ENCODE measurements around the gene MET.
"Not testable (repeated sequence)": the region's sequence is repeated elsewhere in the genome, so short reads cannot be mapped to it uniquely, and the experiment has no call there.

Gene MET

DNA sequence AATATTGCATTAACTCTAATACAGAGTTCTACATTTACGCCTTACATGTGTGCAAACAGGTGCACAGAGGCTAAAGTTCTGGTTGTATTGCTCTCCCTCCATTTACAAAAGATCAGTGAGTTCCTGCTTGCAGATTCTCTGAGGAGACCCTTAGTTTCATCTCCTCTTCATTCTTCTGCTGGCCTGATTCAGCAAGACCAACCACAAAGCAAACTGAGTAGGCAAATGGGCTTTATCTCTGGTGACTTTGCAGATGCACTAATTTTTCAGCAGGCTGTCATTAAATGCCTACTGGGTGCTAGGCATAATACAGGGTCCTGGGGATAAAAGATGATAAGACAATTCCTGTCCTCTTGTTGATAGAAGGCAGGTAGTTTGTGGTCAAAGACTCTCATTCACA lies 56.4 kb downstream of the MET start:
- no peak for FAIRE-seq

DNA sequence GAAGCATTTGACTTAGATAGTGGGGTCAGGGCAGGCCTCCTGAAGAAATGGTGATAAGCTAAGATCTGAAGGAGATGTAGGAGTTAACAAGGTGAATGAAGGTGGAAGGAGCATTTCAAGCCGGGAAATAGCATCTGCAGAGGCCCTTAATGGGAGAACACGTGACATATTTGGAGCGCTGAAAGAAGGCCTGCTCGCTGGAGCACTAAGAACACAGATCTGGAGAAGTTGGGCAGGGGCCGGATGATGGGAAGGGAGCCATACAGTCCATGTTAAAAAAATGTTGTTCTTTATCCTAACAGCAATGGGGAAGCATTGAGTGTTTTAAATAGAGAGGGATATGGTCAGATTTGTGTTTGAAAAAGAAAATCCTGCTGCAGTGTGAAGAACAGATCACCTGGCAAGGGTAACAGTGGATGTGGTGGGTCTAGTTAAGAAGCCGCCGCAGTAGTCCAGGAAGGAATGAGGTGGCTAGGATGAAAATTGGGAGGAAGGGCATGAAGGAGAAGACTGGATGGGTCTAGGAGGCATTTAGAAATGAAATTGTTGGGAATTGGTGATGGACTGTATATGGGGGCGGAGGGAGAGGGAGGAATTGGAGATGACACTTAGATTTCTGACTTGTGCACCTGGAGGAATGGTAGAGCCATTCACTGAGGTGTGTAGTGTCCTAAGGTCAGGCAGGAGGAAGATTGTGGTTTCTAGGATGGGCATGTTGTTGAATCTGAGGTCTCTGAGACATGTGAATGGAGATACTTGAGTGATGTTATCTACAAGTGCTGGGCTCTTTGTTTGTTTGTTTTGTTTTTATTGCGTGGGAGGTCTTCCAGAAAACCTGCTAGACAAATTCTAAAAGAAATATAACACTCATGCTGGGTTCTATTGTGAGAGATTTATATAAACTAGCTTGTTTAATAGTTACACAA lies 58.4 kb downstream of the MET start:
- no peak for FAIRE-seq

DNA sequence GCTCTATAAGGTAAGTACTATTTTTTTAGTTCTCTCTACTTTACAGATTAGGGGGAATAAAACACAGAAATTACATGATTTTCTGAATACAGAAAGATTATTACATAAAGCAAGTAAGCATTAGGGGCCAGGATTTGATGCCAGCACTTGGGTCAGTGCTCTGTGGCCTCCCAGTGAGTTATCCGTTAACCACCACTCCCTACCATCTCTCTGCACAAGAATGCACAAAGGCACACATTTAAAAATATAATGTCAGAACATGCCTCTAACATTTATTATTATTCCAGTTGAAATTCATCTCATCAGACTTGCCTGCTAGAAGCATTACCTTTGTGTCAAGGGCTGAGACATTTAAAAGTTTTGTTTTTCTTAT lies 59.0 kb downstream of the MET start:
- FAIRE-seq, result no peak

DNA sequence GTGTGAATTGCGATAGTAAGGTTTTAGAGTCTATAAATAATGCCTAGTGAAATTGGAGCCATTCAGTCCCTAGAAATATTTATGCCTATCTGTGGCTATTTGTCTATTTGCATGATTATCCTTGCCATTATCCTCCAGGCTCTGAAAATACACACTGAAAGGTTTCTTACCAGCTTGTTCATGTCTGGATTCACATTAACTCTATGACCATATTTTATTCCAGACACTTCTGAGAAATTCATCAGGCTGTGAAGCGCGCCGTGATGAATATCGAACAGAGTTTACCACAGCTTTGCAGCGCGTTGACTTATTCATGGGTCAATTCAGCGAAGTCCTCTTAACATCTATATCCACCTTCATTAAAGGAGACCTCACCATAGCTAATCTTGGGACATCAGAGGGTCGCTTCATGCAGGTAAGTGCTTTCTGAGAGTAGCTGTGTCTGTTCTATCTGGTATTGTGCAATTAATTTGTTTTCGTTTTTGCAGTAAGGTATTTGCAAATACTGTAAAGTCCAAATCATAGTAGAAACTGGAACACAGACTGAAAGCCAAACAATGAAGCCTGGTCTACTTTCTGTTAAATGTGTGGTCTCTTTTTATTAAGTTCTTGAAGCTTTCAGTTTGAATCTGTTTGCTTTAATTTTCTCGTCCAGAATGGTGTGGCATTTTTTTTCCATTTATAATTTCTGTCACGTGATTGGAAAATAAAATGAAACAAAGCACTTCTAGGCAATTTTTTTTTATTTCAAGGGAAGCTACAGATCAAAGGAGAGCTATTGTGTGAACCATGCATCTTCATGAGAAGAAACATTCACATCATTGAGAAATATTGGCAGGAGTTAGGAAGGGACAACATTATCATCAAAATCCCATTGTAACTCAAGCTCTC lies 59.7 kb downstream of the MET start:
- FAIRE-seq, result no peak

DNA sequence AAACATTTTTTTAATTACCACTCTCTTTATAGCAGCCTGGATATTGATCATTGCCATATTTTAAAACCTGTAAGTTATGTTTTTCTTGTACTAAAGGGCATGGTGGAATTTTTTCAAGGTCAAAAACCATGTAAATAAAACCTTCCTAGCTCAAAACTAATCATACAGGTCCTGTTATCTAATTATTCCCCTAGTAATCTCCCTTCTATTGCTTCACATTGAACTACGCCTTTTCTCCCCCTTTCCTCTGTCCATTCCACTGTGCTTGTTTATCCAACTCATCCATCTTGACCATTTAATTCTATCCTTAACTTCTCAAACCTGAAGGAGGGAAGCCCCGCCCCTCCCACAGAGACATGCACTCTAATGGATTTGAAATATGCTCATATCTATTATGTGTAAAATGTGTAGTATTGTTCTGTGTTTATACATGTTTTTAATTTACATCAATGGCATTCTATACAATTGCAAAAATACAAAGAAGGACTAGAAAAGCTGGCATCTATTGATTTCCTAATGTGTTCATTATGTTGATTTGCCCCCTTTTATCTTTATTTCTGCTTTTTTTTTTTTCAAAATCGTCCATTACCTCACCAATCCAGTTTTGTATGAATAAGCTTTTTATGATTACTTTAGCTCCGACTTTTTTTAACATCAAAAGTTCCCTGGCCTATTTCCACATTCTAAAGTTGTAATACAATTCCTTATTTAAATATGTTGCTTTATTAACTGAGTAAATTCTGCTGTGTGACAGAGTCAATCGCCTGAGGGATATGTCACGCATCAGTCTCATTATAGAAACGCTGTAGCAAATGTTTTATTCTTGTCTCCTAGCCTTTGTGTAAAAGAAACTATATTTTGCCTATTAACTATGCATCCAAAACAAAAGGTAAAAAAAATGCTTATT lies 61.0 kb downstream of the MET start:
- FAIRE-seq, result no peak

DNA sequence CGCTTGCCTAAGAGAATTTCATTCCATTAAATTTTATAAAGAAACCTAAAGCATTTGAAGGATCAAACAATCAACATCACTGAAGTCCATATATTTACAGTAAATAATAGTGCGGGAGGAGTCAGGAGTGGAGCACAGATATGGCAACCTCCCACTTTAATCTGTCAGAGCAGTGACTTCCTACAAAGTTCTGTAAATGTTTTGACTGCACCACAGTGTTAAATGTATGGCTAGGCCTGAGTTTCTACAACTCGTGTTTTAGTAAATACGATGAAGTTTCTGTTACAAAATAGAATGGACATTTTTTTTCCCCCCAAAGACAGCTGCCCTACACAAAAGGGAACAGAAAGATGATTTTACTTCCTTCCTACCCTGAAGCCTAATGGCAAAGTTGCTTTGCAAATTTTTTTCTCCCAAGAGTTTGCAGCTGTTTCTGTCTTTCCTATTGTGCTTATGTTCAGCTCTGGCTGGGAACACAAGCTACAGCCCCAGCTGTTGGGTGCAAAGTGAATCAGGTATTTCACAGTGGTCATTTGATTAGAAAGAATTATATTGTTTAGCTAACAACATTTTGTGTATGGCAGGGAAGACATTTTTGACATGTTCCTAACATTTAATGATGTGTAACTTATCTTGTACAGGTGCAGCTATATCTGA lies 62.1 kb downstream of the MET start:
- FAIRE-seq, result no peak

DNA sequence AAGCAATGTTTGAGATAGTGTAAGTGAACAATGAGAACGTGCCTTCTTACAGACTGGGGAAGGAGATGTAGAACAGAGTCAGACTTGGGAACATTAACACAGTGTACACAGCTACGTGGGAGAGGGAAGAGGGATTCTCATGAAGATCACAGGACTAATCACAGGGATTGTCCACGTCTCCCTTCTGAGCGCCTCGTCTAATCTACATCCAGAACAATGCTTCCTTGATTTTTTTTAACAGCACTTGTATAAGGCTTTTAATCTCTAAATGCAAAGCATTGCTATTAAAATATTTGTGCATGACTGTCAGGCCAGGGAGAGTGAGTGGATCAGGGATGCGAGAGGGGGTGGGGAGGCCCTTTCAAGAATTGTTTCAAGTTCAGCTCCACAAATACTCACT lies 62.7 kb downstream of the MET start:
- FAIRE-seq, result no peak

DNA sequence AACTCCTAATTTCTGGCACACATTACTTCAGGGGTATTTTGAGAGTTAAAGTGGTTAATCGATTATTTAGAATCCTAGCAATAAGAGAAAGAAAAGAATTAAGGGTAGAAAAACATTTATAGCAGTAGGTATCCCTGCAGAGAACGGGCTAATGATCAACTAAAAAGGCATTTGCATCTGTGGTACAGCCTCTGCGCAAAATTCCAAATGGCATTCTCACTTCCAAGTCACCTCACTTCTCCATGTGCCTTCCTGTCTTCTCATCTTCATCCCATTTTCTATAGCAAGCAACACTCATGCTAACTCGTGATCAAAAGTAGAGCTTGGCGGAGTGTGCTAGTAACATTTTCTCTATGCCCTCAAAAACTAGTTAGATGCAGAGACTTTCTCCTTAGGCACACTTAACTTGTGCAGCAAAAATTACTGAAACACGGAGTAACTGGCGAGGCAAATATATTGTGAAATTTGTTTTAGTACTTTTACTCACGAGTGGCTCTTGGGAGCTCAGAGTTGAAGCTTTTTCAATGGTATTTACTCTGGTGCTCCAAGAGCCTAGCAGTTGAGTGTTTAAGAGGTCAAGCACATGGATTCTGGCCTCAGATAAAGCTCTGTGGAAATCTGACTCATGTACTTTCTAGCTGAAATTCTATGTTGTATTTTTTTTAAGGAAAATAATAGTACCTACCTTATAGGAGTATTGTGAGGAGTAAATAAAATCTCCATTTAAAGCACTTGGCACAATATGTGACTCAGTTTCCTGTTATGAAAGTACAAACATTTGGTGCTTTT lies 65.1 kb downstream of the MET start:
- no peak for FAIRE-seq

DNA sequence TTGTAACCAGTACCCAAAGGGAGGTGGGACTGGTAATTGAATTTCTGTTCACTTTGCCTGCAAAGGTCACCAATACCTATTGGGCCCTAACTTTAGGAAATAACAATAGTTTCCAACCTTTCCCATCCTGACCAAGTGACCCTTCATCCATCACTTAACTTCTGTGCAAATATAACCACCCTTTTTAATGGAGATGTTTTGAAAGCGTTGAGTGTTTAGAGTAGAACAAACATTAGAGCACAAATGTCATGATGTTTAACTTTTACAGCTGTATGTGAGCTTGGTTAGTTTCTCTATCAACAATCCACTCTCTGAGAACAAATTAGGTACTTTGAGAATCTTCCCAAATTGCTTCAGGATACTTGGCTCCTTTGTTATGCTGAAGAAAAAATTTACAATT lies 66.4 kb downstream of the MET start:
- FAIRE-seq, result no peak

DNA sequence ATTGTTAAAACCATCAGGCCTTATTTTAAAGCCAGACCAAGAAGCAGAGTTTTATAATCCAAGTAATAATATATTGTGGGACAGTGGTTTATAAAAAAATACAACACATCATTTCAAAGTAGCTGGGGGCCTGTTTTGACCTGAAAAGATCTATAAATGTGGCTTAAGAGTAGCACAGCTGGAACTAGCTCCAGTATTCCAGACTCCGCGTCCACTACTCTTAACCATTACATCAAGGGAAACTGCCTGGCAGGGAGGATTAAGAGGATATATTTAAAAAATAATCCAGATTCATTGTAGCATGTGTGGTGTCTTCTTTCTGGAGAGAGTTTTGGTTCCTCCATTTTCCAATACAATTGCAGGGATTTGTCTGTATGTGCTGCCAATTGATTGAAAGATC lies 67.3 kb downstream of the MET start:
- no peak for FAIRE-seq

DNA sequence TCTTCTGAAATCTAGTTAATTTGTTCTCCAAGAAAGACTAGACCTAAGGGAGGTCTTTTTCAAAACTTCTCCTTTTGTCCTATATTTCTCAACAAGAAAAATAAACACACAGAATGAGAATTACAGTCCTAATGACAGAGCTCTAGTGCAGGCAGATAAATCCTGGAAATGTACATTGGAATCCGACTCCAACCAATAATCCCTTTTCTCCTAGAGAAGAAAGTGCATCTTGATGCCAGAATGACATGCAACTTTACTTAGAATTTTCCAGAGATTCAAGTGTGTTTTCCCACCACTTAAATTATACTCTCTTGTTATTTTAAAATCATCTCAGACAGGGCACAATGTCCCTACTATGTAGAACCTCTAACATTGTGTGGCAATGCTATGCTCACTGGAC lies 68.2 kb downstream of the MET start:
- no peak for FAIRE-seq

DNA sequence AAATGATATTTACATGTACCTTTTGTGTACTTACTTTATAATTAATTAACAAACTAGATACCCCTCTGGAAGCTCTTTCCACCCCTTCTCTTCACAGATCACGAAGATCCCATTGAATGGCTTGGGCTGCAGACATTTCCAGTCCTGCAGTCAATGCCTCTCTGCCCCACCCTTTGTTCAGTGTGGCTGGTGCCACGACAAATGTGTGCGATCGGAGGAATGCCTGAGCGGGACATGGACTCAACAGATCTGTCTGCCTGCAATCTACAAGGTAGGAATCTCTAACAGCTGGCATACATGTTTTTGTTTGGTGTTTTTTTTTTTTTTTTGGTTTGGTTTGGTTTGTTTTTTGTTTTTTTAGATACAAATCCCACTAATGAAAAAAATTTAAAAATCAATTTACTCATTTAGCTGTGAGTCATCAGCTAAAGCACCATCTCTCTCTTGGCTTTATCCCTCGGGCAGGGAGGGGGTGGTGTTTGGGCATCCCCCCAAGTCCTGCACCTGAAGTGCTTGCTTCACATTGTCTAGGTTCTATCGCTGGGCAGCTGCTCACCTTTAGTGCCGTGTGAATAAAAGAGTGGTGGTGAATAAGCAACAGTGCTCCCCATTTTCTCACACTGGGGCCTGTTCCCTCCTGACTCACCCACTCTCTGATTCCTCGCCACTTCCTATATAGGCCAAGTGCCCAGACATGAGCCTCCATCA lies 68.9 kb downstream of the MET start:
- no peak for FAIRE-seq

DNA sequence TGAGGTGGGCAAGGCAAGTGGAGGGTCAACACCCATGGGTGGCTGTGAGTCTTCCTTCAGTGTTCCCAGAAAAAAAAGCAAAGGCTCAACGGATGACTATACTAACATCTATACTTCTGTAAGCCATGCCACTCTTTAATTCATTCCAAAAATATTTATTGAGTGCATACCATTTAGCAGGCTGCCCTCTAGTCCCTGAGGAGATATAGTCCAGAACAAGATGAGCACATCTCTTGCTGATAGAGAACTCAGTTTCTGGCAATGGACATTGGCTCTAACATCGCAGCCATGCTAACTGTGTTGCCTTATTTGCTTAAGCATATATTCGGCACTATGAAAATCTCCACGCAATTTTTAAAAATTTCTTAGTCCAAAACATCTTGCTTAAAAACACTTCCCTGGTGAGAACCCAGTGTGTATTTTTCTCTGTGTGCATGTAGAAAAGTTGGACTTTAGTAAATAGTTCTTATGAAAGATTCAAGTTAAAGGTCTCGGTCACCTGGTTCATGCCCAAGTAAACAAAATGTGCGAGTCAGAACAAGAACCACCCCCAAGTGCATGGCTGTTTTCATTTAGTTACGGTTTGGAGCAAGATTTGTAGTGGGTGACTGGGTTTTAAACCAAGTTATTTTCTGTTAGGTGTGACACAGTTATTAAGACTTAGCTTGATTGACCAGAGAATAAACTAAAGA lies 69.8 kb downstream of the MET start:
- no peak for FAIRE-seq

DNA sequence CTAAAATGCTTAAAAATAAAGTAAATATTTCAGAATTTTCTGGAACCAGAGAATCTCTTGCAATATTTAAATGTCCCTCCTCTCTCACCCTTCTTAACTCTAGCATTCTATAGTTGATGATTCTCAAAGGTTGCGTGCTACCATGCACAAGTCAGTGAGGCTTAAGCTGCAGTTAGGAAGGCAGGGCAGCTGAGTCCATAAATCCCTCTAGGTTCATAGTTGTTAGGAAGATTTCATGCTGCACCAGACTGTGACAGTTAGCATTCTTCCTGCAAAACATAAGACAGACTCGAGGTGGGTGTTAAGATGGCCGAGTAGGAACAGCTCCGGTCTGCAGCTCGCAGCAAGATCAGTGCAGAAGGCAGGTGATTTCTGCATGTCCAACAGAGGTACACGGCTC lies 70.6 kb downstream of the MET start:
- no peak for FAIRE-seq

DNA sequence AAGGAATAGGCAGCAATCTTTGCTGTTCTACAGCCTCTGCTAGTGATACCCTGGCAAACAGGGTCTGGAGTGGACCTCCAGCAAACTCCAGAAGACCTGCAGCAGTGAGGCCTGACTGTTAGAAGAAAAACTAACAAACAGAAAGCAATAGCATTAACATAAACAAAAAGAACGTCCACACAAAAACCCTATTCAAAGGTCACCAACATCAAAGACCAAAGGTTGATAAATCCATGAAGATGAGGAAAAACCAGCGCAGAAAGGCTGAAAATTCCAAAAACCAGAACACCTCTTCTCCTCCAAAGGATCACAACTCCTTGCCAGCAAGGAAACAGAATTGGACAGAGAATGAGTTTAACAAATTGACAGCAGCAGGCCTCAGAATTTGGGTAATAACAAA lies 71.8 kb downstream of the MET start:
- not testable (repeated sequence) for FAIRE-seq

DNA sequence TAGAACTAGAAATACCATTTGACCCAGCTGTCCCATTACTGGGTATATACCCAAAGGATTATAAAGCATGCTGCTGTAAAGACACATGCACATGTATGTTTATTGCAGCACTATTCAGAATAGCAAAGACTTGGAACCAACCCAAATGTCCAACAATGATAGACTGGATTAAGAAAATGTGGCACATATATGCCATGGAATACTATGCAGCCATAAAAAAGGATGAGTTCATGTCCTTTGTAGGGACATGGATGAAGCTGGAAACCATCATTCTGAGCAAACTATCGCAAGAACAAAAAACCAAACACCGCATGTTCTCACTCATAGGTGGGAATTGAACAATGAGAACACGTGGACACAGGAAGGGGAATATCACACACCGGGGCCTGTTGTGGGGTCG lies 74.4 kb downstream of the MET start:
- not testable (repeated sequence) for FAIRE-seq

DNA sequence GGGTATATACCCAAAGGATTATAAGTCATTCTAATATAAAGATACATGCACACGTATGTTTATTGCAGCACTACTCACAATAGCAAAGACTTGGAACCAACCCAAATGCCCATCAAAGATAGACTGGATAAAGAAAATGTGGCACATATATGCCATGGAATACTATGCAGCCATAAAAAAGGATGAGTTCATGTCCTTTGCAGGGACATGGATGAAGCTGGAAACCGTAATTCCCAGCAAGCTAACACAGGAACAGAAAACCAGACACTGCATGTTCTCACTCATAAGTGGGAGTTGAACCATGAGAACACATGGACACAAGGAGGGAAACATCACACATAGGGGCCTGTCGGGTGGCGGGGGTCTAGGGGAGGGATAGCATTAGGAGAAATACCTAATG lies 79.1 kb downstream of the MET start:
- not testable (repeated sequence) for FAIRE-seq

DNA sequence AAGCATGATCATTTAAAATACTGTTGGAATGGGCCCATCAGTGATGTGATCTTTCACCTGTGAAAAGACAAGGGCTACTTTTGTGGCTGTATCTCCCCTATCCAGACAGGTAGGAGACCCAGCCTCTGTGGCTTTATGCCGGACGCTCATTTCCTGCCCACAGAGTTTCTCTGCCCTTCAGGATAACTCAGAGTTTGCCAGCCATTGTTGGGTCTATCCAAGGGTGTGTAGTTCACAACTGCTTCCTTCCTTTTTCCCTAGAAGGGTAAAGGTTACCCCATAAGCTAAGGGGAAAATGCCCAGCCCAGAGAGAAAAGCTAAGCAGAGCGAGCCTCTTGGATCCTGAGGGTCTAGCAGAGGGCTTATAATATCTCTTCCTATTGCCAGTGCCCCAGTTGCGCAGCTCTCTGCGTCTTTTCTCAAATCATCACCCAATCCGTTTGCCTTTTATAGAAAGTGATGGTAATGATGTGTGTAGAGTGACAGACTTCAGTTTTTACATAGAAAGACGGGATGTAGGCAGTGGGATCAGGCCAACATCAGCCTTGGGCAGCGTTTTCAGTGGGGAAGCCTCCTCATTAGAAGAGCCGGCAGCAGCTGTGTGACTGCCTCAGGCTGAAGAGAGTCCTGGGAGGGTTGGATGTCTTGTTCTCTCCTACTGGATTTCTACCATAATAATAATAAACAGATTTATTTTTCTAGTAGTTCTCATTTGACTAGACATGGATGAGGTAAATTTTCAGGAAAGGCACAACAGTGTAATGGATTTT lies 80.5 kb downstream of the MET start:
- FAIRE-seq, result no peak

DNA sequence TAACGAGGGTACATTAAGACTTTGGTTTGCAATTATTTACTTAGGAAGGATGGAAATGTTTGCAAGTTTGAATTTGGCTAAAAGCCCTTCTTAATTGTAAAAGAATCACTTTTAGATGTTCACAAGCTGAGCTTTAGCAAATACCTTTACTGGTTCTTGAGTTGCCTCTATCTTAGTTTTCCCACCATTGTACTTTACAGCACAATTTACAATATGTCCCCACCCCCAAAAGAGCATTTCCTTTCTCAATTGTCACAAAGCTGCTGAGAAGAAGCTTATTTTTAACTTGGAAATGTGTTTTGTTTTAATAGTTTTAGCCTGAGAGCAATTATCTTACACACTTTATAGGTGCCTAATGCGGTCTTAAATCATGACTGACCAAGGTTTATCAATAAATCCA lies 81.1 kb downstream of the MET start:
- FAIRE-seq, result no peak

Data from islet of Langerhans (tissue), 1 donor.